A549 treated with GW870086 at 1 μM for 4 hours (cell line): Measurements from ENCODE around the gene PLCXD3. TPM values are rescaled to one million over a fixed set of nuclear protein-coding genes. Genes with fewer than 3 reads are reported as not detected.

ENCODE experiments used
- total RNA-seq: library from RNA; stranded (reverse); fragments of 200-300 nt; extraction: Qiagen RNA extraction; gene quantifications from 5 replicates; pipeline ENCODE4 v1.2.3, GENCODE V29; 2022; ENCODE audit warnings: low read depth

Gene PLCXD3
- 0.09 to 0.25 TPM (median 0.22 TPM) in 5 replicates for total RNA-seq

GRCh38 chr5:41510176-41510831 lies at the start of gene PLCXD3:
Gene PLCXD3, minus strand, starts transcription at chr5:41510601. Its CDS starts 75 bp downstream, at chr5:41510526.

